Thyroid gland (tissue), 4 donors: Measurements from ENCODE around the gene ELAVL1.

Source experiments
- CTCF ChIP-seq, 6 experiments: fragments of 200-600 bp in 3 of 6; fragments of 450-650 bp in 3 of 6; sonication (generic) in 3 of 6; IDR thresholded peaks; one replicate each; pipeline ENCODE4 v1.5.1; 2016 to 2019; ENCODE audit warnings: antibody characterized with exemption in 6 of 6, mild to moderate bottlenecking in 2 of 6, inconsistent platforms in 1 of 6, moderate library complexity in 1 of 6
- POLR2A ChIP-seq, 2 donors: fragments of 450-650 bp; IDR thresholded peaks; one replicate each; pipeline ENCODE4 v1.6.1; 2017; ENCODE audit warnings: antibody characterized with exemption in 2 of 2, mild to moderate bottlenecking in 2 of 2, moderate library complexity in 1 of 2

GRCh38 chr19:7985481-7985911, 19.9 kb downstream of the ELAVL1 start:
- no peak for TF ChIP-seq CTCF (IDR thresholded peaks at IDR 0.05)
- TF ChIP-seq POLR2A (IDR thresholded peaks at IDR 0.05): no peak
